ENCODE measurements around the gene GATA5.
"Not testable (repeated sequence)": the region's sequence is repeated elsewhere in the genome, so short reads cannot be mapped to it uniquely, and the experiment has no call there.

Gene GATA5

DNA sequence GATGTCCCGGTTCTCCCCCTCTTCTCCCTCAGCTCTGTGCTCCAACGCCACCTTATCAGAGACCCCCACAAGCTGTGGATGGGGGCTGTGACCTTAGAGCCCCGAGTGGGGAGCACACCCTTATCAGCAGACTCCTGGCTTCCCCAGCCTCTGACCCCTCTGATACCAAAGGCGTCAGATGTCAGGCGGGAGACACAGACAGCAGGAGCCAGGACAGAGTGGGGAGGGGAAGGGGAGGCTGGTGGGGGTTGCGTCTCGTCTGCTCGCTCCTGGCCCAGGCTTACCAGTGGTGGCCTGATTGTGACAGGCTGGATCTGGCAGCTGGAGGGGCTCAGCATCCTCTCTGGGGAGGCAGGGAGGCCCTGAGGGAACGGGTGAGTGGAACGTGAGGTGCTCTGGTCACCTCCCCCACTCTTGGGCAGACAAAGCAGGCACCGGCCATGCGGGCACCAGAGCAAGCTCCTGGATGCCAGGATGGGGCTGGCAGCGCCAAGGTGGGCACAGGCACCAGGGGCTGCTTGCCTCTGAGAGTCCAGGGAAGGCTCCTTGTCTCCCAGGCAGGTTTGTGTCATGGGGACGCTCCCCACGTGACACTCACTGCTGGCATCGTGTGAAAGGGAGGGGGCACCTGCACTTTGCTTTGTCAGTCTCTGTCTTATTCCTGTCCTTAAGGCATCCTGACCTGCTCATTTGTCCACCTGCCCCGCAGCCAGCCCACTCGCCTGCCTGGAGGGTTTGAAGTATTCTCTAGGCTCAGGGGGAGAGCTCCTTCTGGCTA lies 27.8 kb upstream of the GATA5 start:
- DNase-seq, result no peak

DNA sequence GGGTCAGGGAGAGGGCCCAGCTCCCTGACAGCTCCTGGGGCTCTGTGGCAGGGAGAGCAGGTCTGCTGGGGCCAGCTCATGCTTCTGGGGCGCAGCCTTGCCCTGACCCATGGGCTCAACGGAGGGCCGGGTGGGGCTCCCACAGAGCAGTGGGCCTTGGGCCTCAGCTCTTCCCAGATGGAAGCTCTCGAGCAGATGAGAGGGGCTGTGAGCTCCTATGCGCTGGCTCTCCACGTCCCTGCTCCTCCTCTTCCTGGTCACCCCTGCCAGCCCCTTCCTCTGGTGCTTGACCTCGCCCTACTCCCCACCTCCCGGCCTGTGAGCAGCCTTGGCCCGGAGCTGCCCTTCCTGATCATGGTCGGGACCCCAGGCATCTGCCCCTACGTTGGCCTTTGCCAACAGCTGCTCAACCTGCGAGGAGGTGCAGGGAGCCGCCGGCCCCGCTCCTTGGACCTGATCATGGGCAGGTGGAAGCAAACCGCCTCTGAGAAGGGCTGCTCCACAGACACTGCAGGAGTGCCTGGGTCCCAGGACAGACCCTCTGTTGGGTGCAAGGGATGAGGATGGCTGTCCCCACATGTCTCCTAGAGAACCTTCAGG lies 26.8 kb upstream of the GATA5 start:
- no peak for DNase-seq

GRCh38 chr20:62501801-62502495 lies 26.2 kb upstream of the GATA5 start:
- no peak for DNase-seq

DNA sequence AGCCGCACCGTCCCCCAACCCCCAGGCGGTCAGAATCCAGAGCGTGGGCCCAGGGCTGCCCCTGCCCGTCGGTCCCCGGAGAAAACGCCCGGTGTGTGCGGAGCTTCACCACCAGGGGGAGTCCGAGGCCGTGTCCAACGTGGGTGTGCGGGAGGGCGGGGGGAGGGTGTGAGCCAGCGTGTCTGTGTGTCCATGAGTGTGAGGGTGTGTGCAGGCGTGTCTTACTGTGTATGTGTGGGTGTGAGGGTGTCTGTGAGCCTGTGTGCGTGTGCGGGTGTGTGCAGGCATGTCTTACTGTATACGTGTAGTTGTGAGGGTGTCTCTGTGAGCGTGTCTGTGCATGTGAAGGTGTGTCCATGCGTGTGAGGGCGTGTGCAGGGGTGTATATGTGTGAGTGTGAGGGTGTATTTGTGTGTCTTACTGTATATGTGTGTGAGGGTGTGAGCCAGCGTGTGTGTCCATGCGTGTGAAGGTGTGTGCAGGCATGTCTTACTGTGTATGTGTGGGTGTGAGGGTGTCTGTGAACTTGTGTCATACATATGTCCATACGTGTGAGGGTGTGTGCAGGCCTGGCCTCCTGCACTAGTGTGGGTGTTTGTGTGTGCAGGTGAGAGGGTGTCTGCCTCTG lies 24.6 kb upstream of the GATA5 start:
- no peak for DNase-seq

DNA sequence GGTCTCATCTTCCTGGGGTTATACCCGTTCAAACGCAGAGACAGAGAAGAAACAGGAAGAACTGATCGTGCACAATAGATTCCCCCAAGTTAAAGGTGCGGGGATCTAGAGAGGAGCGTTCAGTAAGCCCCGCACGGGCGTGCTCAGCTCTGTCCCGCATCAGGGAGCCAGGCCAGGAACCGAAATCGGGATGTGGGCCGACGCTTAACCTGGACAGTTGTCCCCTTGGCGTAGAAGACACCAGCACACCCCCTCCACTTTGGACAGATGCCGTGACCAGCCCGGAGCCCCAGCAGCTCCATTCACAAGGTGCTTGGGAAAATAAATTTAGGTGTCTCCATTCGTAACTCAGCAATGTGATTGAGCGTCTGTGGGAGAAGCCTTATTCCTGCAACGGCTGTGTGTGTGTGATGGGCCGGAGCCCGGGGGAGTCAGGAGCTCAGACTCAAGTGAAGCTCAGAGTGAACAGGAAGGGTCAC lies 24.0 kb upstream of the GATA5 start:
- no peak for DNase-seq

- no peak for DNase-seq
These were observed 23.1 kb upstream of the GATA5 start for GRCh38 chr20:62498874-62499273.

DNA sequence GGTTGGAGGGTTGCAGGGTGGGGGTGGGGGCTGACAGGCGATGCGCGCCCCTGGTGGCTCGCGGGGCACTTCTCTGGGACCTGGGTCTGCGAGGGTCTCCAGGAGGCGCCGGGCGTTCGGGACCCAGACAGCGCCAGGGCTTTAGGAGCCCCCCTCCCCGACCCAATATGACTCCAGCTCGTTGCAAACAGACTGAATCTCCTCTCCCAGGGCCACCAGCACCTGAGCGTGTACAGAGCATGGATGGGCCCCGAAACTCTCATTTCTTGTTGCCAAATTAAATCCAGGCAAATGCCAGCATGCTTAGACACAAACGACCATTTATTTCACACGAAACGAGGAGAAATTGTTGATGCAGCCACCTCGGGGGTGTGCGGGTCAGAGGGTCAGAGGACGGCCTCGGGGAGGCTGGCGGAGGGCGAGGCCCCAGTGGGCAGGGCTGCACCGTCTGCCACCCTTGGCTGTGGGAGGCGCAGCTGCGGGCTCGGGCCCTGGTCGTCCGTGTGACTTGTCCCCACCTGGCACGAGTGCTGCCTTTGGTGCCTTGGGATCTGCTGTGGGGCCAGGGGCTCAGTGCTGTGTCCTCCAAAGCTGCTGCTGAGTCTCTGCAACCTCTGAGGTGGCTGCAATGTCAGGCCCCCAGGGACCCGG lies 20.9 kb upstream of the GATA5 start:
- DNase-seq, result no peak

DNA sequence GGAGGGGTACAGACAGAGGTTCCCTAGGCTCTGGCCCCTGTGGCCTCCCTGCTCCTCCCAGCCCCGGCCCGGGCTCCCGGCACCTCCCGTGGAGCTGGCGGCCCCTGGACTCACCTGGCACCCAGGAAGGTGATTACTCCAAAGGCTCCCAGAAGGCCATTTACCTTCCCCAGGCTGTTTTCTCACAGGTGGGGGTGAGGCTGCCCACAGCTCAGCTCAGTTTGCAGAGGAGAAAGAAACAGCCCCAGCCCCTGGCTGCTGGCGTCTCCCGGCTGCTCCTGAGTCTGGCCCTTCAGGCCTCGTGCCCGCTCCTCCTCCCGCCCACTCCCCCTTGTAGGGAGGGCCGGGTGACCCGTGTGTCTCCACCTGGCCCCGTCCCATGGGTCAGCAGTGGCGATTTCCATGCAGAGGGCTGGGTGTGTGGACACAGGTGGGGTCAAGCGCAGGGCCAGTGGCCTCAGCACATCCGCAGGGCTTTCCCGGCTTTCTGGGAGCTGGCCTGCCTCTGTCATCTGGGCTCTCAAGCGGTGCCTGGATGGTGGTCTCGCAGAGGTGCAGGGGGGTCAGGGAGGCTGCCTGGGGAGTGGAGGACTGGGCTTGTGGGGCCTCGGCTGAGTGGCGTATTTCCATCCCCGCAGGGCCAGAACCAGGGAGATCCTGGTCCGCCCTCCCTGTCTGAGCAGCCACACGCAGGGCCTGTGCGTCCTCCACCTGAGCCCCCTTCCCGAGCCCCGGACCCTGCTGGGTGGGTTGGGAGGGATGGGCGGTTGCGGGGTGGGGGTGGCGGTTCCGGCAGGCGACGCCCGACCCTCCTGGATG lies 20.2 kb upstream of the GATA5 start:
- DNase-seq, result no peak

DNA sequence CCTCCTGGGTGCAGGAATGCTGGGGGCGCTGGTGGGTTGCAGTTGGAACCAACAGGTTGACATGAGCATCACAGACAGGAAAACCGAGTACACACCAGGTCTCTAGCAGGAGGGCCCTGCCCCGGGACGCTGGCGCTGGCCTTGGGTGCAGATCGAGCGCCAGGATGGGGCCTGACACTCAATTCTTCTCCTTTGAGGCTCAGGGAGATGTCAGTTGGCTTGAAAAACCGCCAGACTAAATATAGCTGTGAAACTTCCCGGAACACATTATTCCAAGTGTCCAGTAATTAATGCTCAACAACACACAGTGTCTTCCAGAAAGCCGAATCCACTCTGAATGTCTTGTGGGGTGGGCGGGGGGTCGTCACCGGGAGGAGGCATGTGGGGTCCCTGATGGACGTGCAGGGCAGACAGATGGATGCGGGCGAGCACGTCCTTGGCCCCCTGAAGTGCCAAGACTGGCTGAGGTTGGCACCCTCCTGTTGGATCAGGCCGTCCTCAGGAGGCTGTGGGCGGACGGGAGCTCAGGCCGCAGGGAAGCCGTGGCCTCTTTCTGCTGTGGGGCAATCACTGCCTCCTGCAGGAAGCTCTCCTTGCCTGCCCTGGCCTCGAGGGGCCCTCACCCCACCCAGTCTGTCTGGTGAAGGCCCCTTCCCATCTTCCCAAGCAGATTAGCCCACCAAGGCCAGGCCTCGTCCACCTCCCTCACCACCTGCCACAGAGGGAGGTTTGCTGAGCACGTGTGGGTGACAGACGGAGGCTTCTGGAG lies 19.4 kb upstream of the GATA5 start:
- DNase-seq, result no peak

DNA sequence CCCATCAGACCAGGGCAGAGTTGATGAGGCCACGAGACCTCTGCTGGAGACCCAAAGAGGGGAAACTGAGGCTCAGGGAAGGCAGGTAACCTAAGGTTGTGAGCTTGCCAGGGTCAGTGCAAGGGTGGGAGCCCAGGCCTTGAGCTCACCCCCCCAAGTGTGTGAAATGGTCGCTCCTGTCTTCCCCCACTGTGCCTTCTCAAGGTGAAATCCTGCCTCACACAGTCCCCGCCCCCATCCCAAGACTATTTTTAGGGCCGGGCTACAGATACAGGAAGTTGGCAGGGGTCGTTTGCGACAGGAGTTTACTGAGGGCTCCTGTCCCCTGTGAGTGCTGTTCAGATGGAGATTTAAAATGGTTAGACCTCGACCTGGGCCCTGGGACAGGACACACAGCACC lies 18.7 kb upstream of the GATA5 start:
- no peak for DNase-seq

DNA sequence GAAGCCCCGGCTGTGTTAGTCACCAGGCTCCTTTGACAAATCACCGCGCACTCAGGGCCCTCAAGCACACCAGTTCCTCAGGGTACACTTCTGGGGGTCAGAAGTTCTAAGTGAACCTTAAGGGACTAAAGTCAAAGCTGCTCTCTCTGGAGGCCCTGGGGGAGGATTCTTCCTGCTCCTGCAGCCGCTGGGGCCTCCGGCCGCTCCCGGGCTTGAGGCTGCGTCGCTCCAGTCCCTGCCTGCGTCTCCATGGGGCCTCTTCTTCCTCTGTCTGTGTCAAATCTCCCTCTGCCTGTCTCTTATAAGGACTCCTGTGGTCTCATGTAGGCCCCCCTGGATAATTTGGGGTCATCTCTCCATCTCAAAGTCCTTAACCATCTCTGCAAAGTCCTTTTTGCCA lies 18.1 kb upstream of the GATA5 start:
- DNase-seq, result no peak

GRCh38 chr20:62493253-62493885 lies 17.6 kb upstream of the GATA5 start:
- no peak for DNase-seq

DNA sequence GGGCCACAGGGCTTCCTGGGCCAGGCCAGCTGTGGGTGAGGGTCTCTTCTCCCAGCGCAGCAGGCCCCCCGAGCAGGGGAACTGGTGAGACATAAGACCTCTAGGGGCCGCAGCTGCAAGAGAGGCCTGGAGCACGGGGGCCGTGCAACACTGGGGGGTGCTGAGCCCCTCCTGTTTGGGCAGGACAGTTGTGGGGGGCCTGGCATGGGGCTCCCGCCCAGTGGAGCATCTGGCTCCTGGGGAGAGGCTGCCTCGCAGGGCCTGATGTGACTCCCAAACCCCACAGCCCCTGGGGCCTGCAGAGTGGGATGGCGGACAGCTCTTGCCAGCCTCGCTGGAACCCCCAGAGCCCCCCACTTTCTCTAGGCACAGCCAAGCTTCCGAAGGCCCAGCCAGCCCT lies 16.9 kb upstream of the GATA5 start:
- DNase-seq, result no peak

GRCh38 chr20:62490783-62491182 lies 15.0 kb upstream of the GATA5 start:
- DNase-seq, result not testable (repeated sequence)

GRCh38 chr20:62489932-62490263 lies 14.1 kb upstream of the GATA5 start:
- no peak for DNase-seq

DNA sequence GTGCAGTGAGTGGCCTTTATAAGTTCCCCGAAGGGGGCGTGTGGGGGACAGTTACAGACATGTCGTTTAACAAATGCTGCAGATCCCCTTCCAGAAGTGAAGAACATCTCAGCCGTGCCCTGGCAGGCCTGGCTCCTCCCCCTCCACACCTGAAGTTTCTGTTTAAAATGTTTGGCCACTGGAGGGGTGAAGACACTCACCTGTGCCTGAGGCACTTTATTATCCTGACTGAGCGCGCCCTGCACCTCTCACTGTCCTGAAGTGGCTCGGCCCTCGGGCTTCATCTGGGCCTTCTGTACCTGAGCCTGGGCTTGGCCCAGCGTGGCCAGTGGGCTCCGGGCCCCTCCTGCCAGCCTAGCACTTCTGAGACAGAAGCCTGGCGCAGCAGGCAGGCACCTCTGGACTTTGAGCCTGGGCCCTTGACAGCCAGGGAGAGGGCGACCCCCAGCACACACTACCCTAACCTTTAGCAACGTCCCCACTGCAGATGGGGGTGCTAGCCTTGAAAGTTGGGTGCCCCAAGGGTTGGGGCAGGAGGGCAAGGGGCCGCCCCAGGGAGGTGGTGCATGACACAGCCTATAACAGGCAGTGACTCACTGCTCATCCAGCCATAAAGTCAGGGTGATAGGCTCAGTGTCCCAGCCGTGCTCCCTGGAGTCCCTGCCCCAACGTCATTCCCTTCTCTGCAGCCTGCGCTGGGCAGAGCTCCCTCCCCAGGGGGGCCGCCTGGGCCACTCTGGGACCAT lies 13.6 kb upstream of the GATA5 start:
- no peak for DNase-seq

DNA sequence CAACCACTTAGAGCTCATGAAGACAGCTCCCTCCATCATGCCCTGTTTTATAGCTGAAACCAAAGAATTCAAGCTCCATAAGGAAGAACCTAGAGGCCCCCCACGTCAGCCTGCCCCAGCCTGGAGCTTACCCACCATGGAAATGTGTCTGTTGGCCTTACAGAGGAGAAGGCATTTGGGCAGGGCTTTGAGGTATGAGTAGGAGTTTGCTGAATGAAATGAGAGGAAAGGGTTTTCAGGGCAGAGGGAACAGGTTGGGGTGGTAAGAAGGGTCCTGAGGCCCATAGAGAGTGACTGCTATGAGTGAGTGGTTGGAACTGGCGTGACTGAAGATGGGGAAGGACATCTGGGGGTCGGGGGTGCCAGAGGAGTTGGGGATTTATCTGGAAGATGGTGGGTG lies 12.7 kb upstream of the GATA5 start:
- DNase-seq, result no peak

DNA sequence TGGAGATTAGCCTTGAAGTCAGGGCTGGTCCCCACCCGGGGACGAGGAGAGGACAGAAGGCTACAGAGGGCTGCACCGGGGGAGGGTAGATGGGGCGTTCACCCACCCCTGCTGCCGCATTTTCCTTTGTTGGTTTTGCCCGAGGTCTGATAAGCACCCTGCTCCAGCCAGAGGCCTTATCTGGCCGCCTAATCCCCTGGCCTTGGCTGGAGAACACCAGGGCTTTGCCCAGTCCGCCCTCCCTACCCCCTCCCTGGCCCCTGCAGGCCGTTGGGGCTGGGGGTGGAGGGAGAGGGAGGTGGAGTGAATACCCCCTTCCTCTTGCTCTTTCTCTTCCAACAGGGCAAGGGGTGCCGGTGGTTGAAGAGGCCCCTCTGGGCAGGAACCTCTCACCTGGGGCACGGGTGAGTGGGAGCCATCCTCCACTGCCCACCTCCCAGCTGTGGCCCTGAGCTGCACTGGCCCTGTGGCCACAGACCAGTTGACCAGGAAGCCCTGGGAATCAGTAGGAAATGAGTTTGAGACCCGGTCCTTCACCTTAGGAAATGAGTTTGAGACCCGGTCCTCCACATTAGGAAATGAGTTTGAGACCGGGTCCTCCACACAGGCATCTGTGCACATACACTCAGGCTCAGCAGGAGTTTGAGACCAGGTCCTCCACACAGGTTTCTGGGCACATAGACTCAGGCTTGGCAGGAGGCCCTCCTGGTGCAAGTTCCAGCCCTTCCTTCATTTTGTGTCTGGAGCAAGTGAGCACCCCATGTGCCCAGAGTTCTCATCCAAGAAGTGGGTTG lies 12.0 kb upstream of the GATA5 start:
- DNase-seq, result no peak

DNA sequence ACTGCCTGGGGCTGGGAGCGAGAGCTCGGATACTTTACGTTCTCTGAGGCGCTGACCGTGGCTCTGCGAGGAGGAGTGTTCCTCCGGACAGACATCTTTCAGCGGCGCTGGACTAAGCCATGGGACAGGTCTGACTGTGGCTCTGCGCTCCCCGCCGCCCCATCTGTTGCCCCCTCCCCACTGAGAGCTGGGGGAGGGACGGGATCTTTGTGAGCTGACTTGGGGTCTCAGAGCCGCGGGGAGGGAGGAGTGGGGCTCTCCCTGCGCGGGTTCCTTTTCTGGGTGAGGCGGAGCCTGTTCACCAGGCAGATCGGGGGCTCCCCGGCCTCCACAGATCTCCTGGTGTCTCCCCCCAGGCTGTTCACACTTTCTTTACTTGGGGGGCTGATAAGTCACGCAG lies 11.3 kb upstream of the GATA5 start:
- no peak for DNase-seq
